ENCODE data around the gene SUSD1.

Gene SUSD1

GRCh38 chr9:111994831-111995458 lies 180.2 kb downstream of the SUSD1 start:
- H3K27ac ChIP-seq (ENCODE audit: low read depth, low read length) = no peak overlapping the region
- no peaks in the 10 kb centered on the region for H3K27me3 ChIP-seq (ENCODE audit: control insufficient read depth, insufficient read depth, low read length)
- H3K4me3 ChIP-seq (ENCODE audit: low read depth, low read length) = no peak overlapping the region
- no peaks in the 10 kb centered on the region for H3K36me3 ChIP-seq (ENCODE audit: control insufficient read depth, insufficient read depth, low read length)
- no peak overlapping the region for H3K9ac ChIP-seq (ENCODE audit: low read length)
- H3K4me1 ChIP-seq (ENCODE audit: control insufficient read depth, insufficient read depth, low read length) = no peaks in the 10 kb centered on the region
- no peaks in the 10 kb centered on the region for H3K9me3 ChIP-seq (ENCODE audit: control insufficient read depth, insufficient read depth, low read depth, low read length)

GRCh38 chr9:111993319-111993718 lies 181.8 kb downstream of the SUSD1 start:
- H3K27me3 ChIP-seq (ENCODE audit: control insufficient read depth, insufficient read depth, low read length) = no peaks in the 10 kb centered on the region
- H3K4me3 ChIP-seq (ENCODE audit: low read depth, low read length) = no peak overlapping the region
- no peak overlapping the region for H3K9ac ChIP-seq (ENCODE audit: low read length)

GRCh38 chr9:111992523-111992922 lies 182.6 kb downstream of the SUSD1 start:
- no peaks in the 10 kb centered on the region for H3K36me3 ChIP-seq (ENCODE audit: control insufficient read depth, insufficient read depth, low read length)
- no peak overlapping the region for H3K9ac ChIP-seq (ENCODE audit: low read length)
- no peak overlapping the region for H3K27ac ChIP-seq (ENCODE audit: low read depth, low read length)
- H3K4me1 ChIP-seq (ENCODE audit: control insufficient read depth, insufficient read depth, low read length) = no peaks in the 10 kb centered on the region
- H3K27me3 ChIP-seq (ENCODE audit: control insufficient read depth, insufficient read depth, low read length) = no peaks in the 10 kb centered on the region
- H3K9me3 ChIP-seq (ENCODE audit: control insufficient read depth, insufficient read depth, low read depth, low read length) = no peaks in the 10 kb centered on the region
- H3K4me3 ChIP-seq (ENCODE audit: low read depth, low read length) = no peak overlapping the region

More at GRCh38 chr9:111993319-111993718, 181.8 kb downstream of the SUSD1 start:
- Histone ChIP-seq H3K27ac (ENCODE audit: low read depth, low read length) (no peak overlapping the region), H3K4me1 (ENCODE audit: control insufficient read depth, insufficient read depth, low read length) (no peaks in the 10 kb centered on the region), H3K36me3 (ENCODE audit: control insufficient read depth, insufficient read depth, low read length) (no peaks in the 10 kb centered on the region), H3K9me3 (ENCODE audit: control insufficient read depth, insufficient read depth, low read depth, low read length) (no peaks in the 10 kb centered on the region)

GRCh38 chr9:111991179-111991578 lies 183.9 kb downstream of the SUSD1 start:
- H3K36me3 ChIP-seq (ENCODE audit: control insufficient read depth, insufficient read depth, low read length) = no peaks in the 10 kb centered on the region
- no peak overlapping the region for H3K4me3 ChIP-seq (ENCODE audit: low read depth, low read length)
- no peaks in the 10 kb centered on the region for H3K27me3 ChIP-seq (ENCODE audit: control insufficient read depth, insufficient read depth, low read length)
- no peak overlapping the region for H3K27ac ChIP-seq (ENCODE audit: low read depth, low read length)
- H3K9ac ChIP-seq (ENCODE audit: low read length) = no peak overlapping the region
- no peaks in the 10 kb centered on the region for H3K9me3 ChIP-seq (ENCODE audit: control insufficient read depth, insufficient read depth, low read depth, low read length)
- no peaks in the 10 kb centered on the region for H3K4me1 ChIP-seq (ENCODE audit: control insufficient read depth, insufficient read depth, low read length)

All from HUES6 (cell line).